ENCODE results near the gene HOXA2.

DNA sequence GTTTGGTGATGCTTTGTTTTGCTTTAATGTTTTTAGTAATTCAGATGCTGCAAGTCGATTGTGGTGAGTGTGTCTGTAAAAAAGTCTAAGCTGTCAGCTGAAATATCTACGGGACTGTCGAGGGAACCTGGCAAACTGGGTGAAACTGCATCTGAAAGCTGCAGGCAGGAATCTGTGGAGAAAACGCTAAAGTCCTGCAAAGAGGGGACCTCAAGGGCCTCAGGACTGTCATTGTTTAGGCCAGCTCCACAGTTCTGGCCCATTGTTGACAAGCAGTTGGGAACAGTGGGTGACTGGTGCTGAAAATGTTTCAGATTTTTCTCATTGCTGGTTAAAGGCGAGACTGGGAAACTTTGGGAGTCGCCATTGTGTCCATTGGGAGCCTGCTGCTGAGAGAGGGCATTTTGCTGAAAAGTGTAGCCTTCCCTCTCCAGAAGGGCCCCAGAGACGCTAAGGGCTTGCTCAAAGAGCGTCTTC is 1.8 kb downstream of the HOXA2 start:
- TF ChIP-seq, protein P1, sequence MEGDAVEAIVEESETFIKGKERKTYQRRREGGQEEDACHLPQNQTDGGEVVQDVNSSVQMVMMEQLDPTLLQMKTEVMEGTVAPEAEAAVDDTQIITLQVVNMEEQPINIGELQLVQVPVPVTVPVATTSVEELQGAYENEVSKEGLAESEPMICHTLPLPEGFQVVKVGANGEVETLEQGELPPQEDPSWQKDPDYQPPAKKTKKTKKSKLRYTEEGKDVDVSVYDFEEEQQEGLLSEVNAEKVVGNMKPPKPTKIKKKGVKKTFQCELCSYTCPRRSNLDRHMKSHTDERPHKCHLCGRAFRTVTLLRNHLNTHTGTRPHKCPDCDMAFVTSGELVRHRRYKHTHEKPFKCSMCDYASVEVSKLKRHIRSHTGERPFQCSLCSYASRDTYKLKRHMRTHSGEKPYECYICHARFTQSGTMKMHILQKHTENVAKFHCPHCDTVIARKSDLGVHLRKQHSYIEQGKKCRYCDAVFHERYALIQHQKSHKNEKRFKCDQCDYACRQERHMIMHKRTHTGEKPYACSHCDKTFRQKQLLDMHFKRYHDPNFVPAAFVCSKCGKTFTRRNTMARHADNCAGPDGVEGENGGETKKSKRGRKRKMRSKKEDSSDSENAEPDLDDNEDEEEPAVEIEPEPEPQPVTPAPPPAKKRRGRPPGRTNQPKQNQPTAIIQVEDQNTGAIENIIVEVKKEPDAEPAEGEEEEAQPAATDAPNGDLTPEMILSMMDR (IDR thresholded peaks at IDR 0.05), result no peak
- TF ChIP-seq POLR2A (IDR thresholded peaks at IDR 0.05), result no peak
